ENCODE data around the gene PSMA6.
"Not testable (repeated sequence)": the region's sequence is repeated elsewhere in the genome, so short reads cannot be mapped to it uniquely, and the experiment has no call there.

PSMA6 gene

GRCh38 chr14:35320472-35320871 lies 28.3 kb downstream of the PSMA6 start:
- DNase-seq (ENCODE audit: low read depth, low spot score) = no peak

GRCh38 chr14:35326375-35326774 lies 34.2 kb downstream of the PSMA6 start:
- no peak for DNase-seq (ENCODE audit: low read depth, low spot score)

GRCh38 chr14:35331605-35332516 lies 39.7 kb downstream of the PSMA6 start:
- no peak for DNase-seq (ENCODE audit: low read depth, low spot score)

GRCh38 chr14:35332517-35333263 lies 40.5 kb downstream of the PSMA6 start:
- no peak for DNase-seq (ENCODE audit: low read depth, low spot score)

- DNase-seq (ENCODE audit: low read depth, low spot score) = no peak
These were observed 41.1 kb downstream of the PSMA6 start for GRCh38 chr14:35333264-35333730.

GRCh38 chr14:35333797-35334743 lies 41.9 kb downstream of the PSMA6 start:
- no peak for DNase-seq (ENCODE audit: low read depth, low spot score)

DNA sequence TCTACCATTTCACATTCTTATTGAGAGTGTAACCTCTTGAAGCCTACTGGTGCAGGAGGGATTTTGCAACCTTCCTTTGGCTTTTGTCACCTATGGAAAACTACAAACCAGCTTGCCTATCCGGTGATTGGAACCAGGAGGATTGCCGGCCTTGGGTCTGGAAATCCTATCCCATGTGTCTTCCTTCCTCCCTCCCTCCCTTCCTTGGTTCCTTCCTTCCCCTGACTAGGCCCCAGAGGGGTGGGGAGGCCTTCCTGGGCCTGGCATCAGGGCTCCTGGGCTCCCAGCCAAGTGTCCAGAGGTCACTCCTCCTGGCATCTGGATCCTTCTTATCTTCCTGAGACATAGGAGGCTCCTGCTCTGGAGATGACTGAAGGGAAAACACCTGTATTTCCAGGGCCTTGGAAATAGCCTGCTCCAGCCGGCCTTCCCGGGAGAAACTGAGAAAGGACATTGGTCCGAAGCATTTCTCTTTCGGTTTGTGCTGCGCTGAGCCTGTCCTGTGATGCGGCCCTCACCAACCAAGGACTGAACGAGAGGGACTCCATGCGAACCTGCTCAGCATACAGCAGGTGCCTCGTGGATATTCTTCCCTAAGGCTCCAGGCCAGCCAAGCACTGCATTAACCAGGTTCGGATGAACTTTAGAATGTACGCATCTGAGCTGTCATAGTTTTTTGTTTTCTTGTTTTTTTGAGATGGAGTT lies 43.4 kb downstream of the PSMA6 start:
- DNase-seq (ENCODE audit: low read depth, low spot score) = no peak

DNA sequence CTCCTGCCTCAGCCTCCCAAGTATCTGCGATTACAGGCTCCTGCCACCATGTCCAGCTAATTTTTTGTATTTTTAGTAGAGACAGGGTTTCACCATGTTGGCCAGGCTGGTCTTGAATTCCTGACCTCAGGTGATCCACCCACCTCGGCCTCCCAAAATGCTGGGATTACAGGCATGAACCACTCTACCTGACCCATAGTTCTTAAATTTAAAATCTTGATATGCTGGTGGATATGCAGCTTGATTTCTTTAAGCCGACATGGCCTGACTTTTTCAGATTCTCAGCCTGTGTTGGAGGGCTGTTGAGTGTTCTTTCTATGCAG lies 44.0 kb downstream of the PSMA6 start:
- DNase-seq (ENCODE audit: low read depth, low spot score) = not testable (repeated sequence)

DNA sequence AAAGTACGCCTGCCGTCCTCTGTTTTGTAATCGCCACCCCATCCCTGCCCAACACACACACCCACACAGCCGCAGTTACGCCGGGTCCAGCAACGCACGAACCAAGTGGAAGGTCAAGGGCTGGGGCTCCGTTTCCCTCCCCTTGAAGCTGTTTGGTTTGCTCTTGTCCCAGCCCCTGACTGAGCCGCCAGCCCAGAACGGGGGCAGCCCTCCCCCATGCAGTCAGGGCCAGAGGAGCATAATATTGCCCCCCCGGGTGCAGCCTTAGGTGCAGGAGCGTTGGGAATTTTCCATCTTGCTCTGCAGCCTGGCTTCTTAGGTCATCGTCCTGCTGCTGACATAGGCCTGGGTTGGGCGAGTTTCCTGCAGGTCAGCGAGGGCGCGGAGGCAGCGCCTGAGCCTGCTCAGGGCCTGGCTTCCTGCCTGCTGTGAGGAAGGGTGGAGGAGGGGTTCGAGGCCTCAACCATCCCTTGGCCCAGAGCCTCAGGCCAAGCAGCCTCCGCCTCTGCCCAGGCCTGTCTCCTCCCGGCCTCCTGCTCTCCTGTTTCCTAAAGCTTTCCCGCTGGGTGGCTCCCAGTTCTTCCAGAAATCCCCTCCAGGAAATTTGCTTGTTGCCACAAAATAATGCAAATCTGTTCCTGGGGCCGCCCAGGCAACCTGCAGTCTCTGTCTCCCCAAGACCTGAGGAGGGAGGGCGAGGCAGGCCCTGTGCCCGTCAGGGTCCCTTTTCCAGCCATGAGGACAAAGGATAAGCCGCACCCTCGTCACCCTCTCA lies 44.5 kb downstream of the PSMA6 start:
- DNase-seq (ENCODE audit: low read depth, low spot score) = no peak

DNA sequence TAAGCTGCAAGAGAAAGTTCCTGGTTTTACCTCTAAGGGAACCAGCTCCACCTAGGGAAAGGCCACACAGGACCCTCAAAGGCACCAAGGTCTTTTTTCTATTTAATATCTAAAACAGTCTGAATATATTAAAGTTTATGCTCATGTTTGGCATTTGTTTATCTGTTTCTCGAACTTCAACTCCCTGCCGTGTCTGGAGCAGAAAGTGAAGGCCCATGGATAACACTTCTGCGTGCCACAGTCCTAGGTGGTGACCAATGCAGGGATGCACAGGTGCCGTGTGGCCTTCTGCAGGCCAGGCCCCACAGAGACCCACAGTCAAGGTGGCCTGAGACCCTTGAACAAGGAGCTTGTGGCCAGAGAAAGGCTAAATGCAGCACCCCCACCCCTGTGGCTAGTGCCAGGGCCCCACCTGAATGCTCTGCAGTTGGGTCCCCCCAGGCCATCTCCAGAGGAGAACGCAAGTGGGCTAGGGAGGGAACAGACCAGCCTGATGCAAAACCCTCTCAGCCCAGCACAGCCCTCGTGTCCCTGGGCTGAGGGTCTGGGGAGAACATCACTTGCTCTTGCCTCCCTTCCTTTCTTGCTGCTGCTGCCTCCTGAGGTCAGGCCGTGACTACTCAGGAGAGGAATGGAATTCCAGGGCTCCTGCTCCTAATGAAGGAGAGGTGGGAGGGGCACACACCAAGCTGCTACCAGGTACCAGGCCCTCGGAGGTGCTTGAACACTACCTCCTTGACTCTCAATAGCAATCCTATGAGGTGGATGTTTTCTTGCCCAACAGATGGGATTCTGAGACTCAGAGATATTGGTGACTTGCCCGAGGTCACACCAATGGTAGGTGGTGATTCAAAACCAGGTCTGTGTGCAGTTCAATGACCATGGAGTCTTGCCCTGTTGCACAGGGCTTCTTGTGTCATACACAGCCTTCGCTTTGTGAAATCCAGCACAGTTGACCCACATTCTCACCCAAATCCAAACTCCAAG lies 45.4 kb downstream of the PSMA6 start:
- no peak for DNase-seq (ENCODE audit: low read depth, low spot score)

DNA sequence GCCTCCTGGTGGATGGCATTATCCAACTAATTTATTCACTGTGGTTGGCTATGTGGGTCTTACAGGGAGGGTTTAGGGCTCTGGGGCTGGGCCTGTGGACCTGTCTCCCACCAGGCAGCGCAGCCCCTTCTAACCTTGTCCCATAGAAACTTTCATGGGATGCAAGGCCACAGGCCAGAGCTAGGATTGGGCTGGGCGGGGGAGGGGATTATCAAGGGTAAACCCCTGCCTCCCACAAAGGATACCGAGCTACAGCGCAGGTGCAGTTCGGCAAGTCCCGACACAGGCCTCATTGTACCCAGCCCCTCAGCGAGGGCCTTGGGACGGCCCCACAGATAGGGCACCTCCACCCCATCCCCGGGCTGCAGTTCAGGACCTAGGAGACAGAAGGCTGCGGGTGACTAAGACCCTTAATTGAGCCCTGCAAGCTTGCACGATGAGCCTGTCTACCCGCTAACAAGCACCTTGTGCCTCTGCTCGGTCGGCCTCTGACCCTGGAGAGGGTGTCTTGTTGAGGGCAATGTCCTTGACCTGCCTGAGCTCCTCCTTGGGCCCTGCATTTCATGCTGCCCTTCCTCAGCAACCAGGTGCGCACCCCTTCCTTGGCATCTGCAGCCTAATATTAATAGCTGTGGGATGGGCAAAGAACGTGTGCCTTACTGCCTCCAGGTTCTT lies 46.7 kb downstream of the PSMA6 start:
- no peak for DNase-seq (ENCODE audit: low read depth, low spot score)

DNA sequence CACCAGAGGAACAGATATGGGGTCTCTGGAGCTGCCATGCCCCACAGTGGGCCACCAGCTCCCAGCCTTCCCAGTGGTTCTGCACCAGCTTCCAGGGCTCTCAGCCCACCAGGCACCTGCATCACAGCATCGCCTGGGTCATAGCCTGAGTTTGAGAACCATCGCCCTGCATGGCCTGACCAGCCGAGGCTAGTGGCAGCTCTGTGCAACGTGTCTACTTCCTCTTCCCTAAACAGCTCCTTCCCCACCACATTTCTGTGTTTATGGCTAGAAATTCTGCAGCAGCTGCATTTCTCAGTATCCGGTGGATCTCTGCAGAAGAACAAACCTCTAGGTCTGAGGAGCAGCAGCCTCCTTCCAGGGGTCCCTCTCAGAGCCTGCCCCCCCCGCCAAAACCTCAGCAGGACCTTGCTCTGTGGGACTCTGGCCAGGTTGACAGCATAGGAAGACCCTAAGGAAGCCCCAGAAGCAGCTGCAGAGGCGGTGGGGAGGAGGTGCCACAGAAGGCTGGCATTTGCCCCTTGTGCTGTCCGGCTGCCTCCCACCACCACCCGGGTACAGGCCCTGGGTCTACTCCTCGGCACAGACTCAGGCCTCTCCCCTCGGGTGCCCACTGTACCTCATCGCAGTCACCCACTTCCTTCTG lies 47.7 kb downstream of the PSMA6 start:
- DNase-seq (ENCODE audit: low read depth, low spot score) = no peak

DNA sequence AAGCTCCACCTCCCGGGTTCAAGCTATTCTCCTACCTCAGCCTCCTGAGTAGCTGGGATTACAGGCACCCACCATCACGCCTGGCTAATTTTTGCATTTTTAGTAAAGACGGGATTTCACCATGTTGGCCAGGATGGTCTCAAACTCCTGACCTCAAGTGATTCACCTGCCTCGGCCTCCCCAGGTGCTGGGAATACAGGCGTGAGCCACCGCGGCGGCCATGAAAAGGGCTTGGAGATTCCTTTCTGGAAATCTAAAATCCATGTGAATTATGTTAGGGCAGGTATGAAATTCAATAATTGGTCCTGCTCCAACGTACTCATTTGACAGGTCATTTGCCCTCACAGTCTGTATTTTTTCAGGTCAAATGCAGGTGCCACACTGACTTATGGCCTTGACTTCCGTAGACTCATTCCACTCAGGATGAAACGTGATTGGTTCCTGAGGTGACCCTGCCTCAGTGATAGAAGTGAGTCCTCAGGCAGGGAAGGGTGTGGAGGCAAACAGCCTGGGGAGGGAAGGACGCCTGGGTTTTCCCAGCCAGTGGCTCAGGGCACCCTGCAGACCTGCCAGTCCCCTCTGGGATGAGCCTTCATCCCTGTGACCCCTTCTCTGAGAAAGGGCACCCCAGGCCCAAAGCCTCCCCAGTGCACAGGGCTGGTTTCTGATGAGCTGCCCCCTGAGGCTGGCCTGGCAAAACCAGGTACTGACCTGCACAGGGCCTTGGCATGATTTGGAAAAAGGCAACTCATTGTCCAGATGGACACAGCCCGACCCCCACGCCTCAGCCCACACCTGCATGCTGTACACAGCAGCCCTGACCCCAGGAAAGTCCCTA lies 48.7 kb downstream of the PSMA6 start:
- DNase-seq (ENCODE audit: low read depth, low spot score) = no peak

DNA sequence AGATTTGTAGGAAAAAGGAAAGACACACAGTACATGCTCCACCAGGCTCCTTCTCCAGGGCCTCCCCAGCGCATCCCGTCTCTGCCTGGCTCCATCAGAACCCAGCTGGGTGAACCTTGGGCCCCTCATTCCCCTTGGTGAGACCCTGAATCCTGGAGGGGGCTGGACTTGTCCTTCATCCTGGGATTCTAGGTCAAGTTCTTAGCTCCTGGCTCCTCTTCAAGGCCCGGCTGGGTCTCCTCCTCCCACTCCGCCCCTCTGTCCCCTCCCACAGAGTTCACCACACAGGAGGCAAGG lies 49.2 kb downstream of the PSMA6 start:
- no peak for DNase-seq (ENCODE audit: low read depth, low spot score)

DNA sequence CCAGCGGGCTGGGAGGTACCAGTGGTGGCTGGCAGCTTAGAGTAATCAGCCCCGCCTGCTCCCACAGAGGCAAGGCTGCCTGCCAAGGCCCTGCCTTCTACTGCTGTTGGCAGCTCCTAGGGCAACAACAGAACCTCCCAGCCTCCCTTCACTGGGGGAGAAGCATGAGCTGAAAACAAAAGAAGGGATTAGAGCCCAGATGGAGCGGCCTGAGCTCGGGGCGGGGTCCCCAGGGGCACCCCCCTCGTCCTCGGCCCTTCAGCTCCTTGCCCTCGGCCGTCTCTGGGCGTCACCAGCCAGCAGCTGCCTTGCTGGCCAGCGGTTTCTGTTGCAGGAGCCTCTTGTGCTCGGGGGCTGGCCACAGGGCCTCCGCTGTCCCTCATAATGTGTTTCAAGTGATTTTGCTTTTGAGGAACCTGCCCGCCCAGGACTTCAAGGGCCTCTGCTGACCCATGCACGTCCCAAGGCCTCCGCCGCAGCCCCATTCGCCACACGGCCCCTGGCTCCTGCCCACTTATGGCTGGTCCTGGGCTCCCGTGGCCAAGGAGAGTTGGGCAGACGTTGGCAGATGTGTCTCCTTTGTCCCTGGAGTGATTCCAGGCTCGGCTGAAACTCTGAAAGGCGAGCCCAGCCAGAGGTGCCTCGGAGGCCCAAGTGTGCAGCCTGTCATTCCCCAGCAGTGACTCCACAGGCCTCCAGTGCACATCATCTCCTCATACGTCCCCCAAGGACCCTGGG lies 49.7 kb downstream of the PSMA6 start:
- DNase-seq (ENCODE audit: low read depth, low spot score) = no peak

- DNase-seq (ENCODE audit: low read depth, low spot score) = no peak
These were observed 50.4 kb downstream of the PSMA6 start for GRCh38 chr14:35342489-35343010.

Measured in activated naive CD8-positive, alpha-beta T cell treated with anti-CD3 and anti-CD28 coated beads, Interleukin-2, amount 50 U/mL, for 16 hours (primary cell).